Psoas muscle (tissue), 8 donors: ENCODE results near the gene RLN2. TPM values are rescaled to one million over a fixed set of nuclear protein-coding genes. Genes with fewer than 3 reads are reported as not detected.

Source experiments
- ATAC-seq, 4 donors: fragments of 200-7000 bp; cut with Tn5 transposase; one replicate each; pipeline ENCODE4 v1.9.1; 2020; ENCODE audit warnings: moderate library complexity in 3 of 4, mild to moderate bottlenecking in 2 of 4
- DNase-seq, 2 donors: peaks; one replicate each; pipeline ENCODE4 v3.0.0-alpha.2; 2020
- H3K27ac ChIP-seq: fragments of 200-600 bp; one replicate; pipeline ENCODE4 v1.8.0; 2022
- H3K27me3 ChIP-seq, 3 donors: fragments of 200-600 bp in 1 of 3; one replicate each; pipeline versions ENCODE4 v1.6.1 to v1.8.0; 2013 to 2022; ENCODE audit warnings: low read length in 2 of 3, mild to moderate bottlenecking in 2 of 3, moderate library complexity in 1 of 3; ENCODE audit not compliant: insufficient read depth in 3 of 3
- H3K36me3 ChIP-seq, 2 donors: fragments of 200-600 bp in 1 of 2; one replicate each; pipeline versions ENCODE4 v1.6.1 to v1.8.0; 2013 to 2022; ENCODE audit warnings: low read depth in 1 of 2, mild to moderate bottlenecking in 1 of 2, moderate library complexity in 1 of 2; ENCODE audit not compliant: insufficient read depth in 1 of 2
- H3K4me1 ChIP-seq: fragments of 200-600 bp; one replicate; pipeline ENCODE4 v1.8.0; 2022
- H3K4me3 ChIP-seq: fragments of 200-600 bp; one replicate; pipeline ENCODE4 v1.8.0; 2022; ENCODE audit warnings: mild to moderate bottlenecking
- H3K9me3 ChIP-seq: fragments of 200-600 bp; one replicate; pipeline ENCODE4 v1.8.0; 2022
- CTCF ChIP-seq: fragments of 200-600 bp; IDR thresholded peaks from one replicate; pipeline ENCODE4 v1.8.0; 2022; ENCODE audit warnings: antibody characterized with exemption
- WGBS, 3 donors: extraction: QIAGEN DNeasy Blood & Tissue Kit; methylation state at CpG; one replicate each; pipeline versions ENCODE4 v1.1.6 to v1.1.7; 2013; 5-methylcytosine and 5-hydroxymethylcytosine counted together
- intact Hi-C, 2 donors: fragments of 100-400 bp; cut with DNase I; formaldehyde crosslinking; loops; one replicate each; pipeline versions ENCODE4 v1.11.0 to v1.14.2; 2022
- polyA plus RNA-seq, 3 donors: library from polyadenylated mRNA; stranded (reverse); fragments of 200-250 nt; gene quantifications; one replicate each; pipeline ENCODE4 v1.2.3, GENCODE V29; 2013
- total RNA-seq, 4 donors: library from RNA; stranded (reverse); fragmentation: NEBNext Ultra II Directional in 2 of 4; extraction: Animal tissue kit (Norgen Biotek cat#: 25700) in 2 of 4; gene quantifications; one replicate each; pipeline versions ENCODE4 v1.2.1 to v1.2.4, GENCODE V29; 2021 to 2023
- donor health status: healthy with polysubstance abuse.
- donor health status: DM: no; HTN: no; CAD: no; lungs with moderate emphysema.
- donor health status: Bipolar disorder and iron deficiency.
- donor health status: healthy.
- donor health status: DM: yes; HTN: yes; CAD: no.
- donor health status: DM: no; HTN: no; CAD: no.
- donor health status: DM: no; HTN: no; CAD: no.
- donor health status: DM: yes; HTN: yes; CAD: no.

RLN2 gene
- total and polyA plus RNA-seq, 7 donors = 0.17 TPM; not detected in 6

- H3K27me3 ChIP-seq = no peaks in the 10 kb centered on the region
- ATAC-seq = no peak
- WGBS, 3 donors = 50 to 84% (median 82%) methylated on average over 1 of the region's 1 CpG
- H3K4me1 ChIP-seq = no peaks in the 10 kb centered on the region
- no peaks in the 10 kb centered on the region for H3K36me3 ChIP-seq
- H3K27ac ChIP-seq = no peak overlapping the region
- TF ChIP-seq CTCF = no peak
- no peak for DNase-seq
- intact Hi-C loops = loop anchor here in 1 of 2 donors (10.0 kb wide), 1 partner anchor 56 kb away; no protein-coding TSS in a partner anchor
- no peak overlapping the region for H3K4me3 ChIP-seq
- H3K9me3 ChIP-seq = no peaks in the 10 kb centered on the region
Observed at GRCh38 chr9:5288591-5288990, 15.9 kb downstream of the RLN2 start.

DNA sequence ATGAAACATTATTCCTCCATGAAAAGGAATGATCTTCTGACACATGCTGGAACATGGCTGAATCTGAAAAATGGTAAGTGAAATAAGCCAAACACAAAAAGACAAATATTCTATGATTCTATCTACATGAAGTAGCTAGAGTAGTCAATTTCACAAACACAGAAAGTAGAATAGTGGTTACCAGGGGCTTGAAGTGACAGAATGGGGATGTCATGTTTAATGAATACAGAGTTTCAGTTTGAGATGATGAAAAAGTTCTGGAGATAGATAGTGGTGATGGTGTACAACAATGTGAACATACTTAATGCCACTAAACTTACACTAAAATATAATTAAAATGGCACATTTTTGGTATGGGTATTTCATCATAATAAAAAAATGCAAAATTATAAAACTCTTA is 18.3 kb downstream of the RLN2 start:
- H3K4me3 ChIP-seq = no peak overlapping the region
- no peaks in the 10 kb centered on the region for H3K27me3 ChIP-seq
- no peaks in the 10 kb centered on the region for H3K36me3 ChIP-seq
- intact Hi-C loops = loop anchor here in 1 of 2 donors (10.0 kb wide), 1 partner anchor 59 kb away; no protein-coding TSS in a partner anchor
- no peak for ATAC-seq
- H3K27ac ChIP-seq = no peak overlapping the region
- no peak for DNase-seq
- no peaks in the 10 kb centered on the region for H3K4me1 ChIP-seq
- TF ChIP-seq CTCF = no peak
- H3K9me3 ChIP-seq = no peaks in the 10 kb centered on the region

DNA sequence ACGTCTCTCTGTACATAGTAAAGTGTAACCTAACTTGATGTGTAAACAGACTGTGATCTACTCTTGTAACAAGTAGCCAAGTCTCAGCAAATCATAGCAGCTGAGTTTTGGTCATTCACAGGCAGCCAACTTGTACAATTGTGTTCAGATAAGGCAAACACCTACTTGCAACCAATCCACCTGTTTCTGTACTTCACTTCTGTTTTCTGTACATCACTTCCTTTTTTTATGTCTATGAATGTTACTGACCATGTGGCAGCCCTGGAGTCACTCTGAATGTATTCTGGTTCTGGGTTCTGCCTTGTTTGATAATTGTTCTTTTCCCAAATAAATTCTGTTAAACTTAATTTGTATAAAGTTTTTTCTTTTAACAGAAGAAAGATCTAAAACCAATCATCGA is 26.0 kb downstream of the RLN2 start:
- Histone ChIP-seq H3K4me1 (no peaks in the 10 kb centered on the region), H3K9me3 (no peaks in the 10 kb centered on the region), H3K36me3 (no peaks in the 10 kb centered on the region), H3K27me3 (no peaks in the 10 kb centered on the region), H3K4me3 (no peak overlapping the region), H3K27ac (no peak overlapping the region)
- intact Hi-C loops = no loop called here
- 67 to 72% (median 69%) methylated on average over 2 of the region's 2 CpGs for WGBS, 3 donors
- DNase-seq (no peak), ATAC-seq (no peak)
- TF ChIP-seq CTCF = no peak

DNA sequence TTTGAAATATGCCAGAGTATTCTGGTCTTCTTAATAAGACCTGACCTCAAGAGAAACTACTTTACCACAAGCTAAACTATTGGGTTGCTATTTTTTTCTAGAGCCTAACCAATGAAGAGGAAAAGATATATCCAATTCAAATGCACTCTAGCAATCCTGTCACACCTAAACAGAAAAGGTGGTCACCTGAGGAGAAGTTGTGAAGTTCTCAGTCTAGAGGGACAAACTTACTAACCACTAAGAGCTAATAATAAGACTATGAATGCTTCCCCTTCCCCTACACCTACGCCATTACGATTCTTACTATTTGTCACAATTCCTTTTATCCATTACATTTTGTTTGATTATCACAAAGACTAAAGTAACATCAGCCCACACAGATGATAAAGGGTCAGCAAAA is 29.7 kb downstream of the RLN2 start:
- H3K4me3 ChIP-seq = no peak overlapping the region
- H3K4me1 ChIP-seq = no peaks in the 10 kb centered on the region
- no peak for ATAC-seq
- no peaks in the 10 kb centered on the region for H3K9me3 ChIP-seq
- no peak overlapping the region for H3K27ac ChIP-seq
- H3K27me3 ChIP-seq = no peaks in the 10 kb centered on the region
- 94 to 95% (median 94%) methylated on average over 2 of the region's 2 CpGs for WGBS, 3 donors
- TF ChIP-seq CTCF = no peak
- intact Hi-C loops = no loop called here
- no peak for DNase-seq
- H3K36me3 ChIP-seq = no peaks in the 10 kb centered on the region

DNA sequence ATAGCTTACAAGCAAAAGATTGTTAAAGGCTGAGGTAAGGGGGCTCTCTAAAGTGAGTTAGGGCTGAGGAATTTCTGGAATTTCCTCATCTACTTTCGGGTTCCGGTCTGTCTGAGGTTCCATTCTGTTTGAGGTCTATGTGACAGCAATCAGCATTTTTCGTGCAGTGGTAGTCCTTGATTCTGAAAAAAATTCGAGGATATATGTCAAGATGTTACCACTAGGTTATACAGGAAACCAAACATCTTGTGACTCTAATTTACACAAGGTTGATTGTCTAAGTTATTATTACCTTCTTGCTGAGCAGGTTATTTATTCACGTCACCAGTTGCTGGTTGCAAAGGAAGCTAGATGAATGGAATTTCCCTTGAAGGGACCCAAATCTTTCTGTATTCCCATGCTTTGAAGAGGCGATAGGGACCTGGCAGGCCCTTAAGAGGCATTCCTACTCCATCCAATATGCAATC is 35.2 kb downstream of the RLN2 start:
- Histone ChIP-seq H3K27ac (no peak overlapping the region), H3K4me1 (no peaks in the 10 kb centered on the region), H3K4me3 (no peak overlapping the region), H3K36me3 (no peaks in the 10 kb centered on the region), H3K27me3 (no peaks in the 10 kb centered on the region), H3K9me3 (no peaks in the 10 kb centered on the region)
- DNase-seq = no peak
- WGBS, 3 donors = 51 to 56% (median 53%) methylated on average over 6 of the region's 6 CpGs
- intact Hi-C loops = no loop called here
- no peak for TF ChIP-seq CTCF
- no peak for ATAC-seq
